Transverse colon (tissue), 4 donors: Measurements from ENCODE around the gene TTBK1.

Source experiments
- CTCF ChIP-seq, 5 experiments: fragments of 200-600 bp in 3 of 5; fragments of 450-650 bp in 2 of 5; sonication (generic) in 3 of 5; IDR thresholded peaks; 1 replicate in 2 of 5; 2 replicates in 3 of 5; pipeline ENCODE4 v1.5.1; 2016 to 2017; ENCODE audit warnings: antibody characterized with exemption in 5 of 5, inconsistent platforms in 3 of 5, mild to moderate bottlenecking in 2 of 5, moderate library complexity in 1 of 5
- EP300 ChIP-seq: sonication (generic); formaldehyde crosslinking; IDR thresholded peaks from one replicate; pipeline ENCODE4 v1.6.1; 2017; ENCODE audit warnings: antibody characterized with exemption, low read depth
- POLR2AphosphoS5 ChIP-seq, 3 donors: sonication (generic); formaldehyde crosslinking; IDR thresholded peaks; one replicate each; pipeline ENCODE4 v1.6.1; 2016; ENCODE audit warnings: antibody characterized with exemption in 3 of 3

GRCh38 chr6:43283514-43283901 lies 40.2 kb downstream of the TTBK1 start:
- TF ChIP-seq CTCF (IDR thresholded peaks at IDR 0.05) (no peak), EP300 (no peak), POLR2AphosphoS5 (IDR thresholded peaks at IDR 0.05) (no peak)
